ENCODE measurements around the gene ABCA1.
"Not testable (repeated sequence)": the region's sequence is repeated elsewhere in the genome, so short reads cannot be mapped to it uniquely, and the experiment has no call there.

The ABCA1 gene

DNA sequence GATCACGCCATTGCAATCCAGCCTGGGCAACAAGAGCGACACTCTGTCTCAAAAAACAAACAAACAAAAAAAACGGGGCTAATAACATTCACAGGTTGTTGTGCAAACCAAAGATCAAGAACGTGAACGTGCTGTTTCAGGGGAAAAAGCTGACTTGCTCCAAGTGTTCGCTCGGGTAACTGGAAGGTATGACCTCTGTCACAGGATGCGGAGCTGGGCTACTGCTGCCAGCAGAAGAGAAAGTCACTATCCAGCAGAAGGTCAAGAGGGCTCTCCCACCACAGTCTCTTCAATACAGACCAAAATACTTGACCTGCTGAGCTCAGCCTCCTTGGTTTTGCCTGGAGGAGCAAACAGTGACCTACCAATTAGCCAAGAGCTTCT lies 59.7 kb downstream of the ABCA1 start:
- DNase-seq = no peak

DNA sequence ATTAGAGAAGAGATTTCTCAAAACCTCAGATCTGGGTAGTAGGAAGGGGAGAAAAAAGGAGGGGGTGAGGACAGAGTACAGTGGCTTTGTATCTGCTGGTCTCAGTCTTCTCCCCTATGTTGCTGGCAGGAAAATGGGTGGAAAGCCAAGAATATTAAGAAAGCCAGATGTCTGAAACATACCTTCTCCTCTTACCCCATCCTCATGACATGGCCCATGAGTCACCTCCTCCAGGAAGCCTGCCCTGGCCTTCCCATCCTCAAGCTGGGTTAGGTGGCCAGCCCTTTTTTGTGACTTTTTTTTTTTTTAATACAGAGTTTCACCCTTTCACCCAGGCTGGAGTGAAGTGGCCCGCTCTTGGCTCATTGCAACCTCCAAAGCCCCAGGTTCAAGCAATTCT lies 61.8 kb downstream of the ABCA1 start:
- no peak for DNase-seq

DNA sequence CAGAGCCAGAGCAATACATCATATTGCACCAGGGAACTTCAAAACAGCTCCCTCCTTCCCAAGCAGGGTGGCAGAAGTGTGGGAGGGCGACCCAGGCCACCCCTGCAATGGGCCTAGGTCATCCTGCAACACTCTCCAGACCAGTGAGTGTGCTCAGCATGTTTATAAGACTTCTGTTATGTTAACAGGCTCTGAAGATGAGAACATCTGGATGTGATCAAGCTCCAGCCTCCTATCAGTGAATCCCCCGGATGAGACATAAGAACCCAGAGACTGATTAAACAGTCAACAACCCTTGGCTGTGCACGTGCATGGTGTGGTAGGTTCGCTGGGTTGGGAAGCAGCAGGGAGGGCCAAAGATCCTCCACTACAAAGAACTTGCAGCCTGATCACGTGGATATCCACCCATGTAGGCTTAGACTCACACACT lies 63.3 kb downstream of the ABCA1 start:
- DNase-seq = no peak

DNA sequence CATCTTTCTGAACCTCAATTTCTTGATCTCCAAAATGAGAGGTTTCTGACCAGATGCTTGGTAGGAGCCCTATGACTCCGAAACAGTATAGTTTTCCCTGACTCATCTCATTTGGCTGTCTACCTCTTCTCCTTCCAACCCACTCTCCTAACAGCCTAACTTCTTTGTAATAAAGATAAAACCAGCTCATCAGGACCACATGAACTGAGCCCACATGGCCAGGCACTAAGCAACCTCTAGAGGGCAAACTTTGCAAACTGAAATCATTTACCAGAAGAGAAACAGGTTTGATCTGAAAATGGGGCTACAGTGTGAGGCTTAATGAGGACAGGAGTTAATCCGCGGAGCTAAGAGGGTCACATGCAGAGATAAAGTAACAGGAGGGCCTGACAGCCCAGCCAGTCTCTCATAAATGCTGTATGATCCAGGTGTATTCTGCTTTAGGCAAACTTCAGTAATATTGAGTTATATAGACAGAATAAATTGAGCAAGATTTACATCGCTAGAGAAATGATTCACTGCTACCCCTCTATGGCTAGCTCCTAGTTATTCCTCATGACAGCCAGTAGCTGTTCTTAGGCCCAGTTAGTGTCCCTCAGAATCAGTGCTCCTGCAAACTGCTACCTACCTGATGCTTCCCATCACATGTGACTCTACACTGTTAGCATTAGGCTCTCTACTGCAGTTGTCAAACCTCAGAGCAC lies 64.6 kb downstream of the ABCA1 start:
- DNase-seq = peak; percentile 21

DNA sequence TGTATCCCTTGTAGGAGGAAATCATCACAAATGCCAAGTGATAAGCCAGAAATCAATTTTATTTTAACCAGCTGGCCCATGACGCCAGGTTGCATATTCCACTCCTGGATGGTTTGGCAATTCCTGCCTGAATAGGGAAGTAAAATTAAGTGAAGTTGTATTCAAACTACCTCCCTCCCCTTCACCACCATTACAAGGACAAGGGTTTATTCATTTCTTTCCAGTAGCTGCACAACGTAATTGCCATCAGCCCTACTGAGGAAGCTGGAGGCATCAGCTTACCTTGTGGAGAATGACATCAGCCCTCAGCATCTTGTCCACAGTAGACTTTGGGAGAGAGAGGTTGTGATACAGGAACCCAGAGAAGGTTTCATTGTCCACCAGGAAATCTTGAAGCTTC lies 66.6 kb downstream of the ABCA1 start:
- no peak for DNase-seq

DNA sequence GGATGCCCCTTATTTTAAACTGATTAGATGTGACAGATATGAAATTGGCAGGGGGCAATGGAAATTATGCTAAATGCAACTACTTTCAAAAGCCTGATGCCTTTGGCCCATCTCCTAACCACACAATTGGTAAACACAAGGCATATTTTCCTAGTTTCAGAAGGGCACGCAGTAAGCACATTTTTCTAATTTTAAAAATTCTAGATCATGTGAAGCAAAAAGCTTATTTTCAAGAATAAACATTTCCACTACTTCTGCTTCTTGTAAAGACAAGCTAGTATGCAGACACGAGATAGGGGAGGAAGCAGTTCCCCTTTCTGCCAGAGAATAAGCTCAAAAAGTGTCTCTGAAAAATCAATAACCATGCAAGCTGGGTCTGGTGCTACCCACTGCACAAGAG lies 67.7 kb downstream of the ABCA1 start:
- DNase-seq = no peak

DNA sequence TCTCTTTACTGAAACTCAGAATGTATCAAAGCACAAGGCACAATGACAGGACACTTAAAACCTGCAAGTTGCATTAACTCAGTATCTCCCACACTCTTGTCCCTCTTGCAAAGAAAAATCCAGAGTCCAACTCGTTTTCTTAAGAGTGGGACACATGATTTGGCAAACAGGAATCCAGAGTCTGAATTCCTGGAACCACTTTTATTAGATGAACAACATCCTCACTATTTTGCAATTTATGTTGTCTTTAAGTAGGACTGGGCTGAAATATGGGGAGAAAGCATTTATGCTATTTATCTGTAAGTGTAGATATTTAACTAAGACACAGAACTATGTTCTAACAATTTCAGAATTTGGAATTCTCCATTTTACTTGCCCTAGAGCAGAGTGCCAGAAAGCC lies 69.1 kb downstream of the ABCA1 start:
- DNase-seq = no peak

DNA sequence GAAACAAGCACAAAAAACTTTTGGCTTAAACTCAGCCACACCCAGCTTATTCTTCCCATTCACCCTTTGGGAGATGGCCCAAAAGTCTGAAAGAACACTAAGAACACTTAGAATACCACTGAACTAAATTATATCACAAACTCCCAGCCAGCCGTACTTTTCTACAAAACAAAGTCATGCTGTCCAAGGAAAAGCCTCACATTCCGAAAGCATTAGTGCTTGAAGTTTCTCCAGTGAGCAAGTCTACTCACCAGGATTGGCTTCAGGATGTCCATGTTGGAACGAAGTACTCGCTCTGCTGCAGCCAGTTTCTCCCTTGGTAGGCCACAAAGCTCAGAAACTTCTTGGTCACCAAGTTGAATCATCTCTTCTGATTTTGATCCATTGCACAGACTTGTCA lies 69.7 kb downstream of the ABCA1 start:
- no peak for DNase-seq

DNA sequence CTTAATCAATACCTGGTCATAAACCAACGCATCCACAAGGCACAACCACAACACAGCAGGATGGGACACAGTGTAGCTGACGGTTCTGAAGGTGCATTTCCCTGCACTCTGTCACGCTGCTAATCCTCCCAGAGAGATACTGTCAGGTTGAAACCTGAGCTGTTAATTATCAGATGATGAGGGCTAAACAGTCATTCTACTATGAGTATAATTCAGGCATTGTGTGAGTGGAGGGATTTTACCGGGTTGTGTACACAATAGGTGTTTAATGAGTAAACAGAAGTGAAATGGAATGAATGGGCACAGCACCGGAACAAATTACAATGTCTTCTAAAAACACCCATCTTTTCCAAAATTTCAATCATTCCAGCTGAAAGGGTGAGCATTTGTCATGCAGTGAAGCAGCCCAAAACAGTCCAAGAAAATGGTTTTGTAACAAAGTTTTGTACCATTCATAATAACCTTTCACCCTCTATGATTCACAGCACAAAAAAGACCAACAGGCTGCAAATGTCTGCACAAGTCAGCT lies 71.5 kb downstream of the ABCA1 start:
- DNase-seq = no peak

DNA sequence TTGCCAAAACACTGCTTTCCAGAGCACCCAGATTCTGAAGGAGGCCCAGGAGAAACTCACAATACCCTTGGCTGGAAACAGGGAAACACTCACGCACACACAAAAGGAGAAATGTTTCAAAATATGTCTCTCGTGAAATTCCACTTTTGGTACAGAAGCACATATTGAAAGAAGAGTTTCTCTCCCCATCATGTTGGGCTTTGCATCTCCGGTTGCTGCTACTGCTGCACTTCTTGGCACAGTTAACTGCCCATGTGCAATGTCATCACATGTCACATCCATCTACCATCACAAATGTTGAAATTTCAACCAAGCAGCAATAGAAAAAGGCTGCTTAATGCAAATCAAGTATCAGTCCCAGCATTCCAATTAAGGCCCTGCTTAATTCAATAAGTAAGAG lies 72.1 kb downstream of the ABCA1 start:
- no peak for DNase-seq

DNA sequence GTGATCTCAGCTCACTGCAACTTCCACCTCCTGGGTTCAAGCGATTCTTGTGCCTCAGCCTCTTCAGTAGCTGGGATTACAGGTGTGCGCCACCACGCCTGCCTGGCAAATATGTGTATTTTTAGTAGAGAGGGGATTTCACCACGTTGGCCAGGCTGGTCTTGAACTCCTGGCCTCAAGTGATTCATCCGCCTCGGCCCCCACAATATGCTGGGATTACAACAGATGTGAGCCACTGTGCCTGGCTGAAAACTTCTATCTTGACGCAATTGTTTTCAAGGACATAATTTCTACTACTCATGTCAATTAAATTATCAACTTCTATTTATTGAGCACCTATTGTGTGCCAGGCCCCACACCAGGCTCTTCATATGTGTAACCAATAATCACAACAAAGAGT lies 72.7 kb downstream of the ABCA1 start:
- DNase-seq = not testable (repeated sequence)

DNA sequence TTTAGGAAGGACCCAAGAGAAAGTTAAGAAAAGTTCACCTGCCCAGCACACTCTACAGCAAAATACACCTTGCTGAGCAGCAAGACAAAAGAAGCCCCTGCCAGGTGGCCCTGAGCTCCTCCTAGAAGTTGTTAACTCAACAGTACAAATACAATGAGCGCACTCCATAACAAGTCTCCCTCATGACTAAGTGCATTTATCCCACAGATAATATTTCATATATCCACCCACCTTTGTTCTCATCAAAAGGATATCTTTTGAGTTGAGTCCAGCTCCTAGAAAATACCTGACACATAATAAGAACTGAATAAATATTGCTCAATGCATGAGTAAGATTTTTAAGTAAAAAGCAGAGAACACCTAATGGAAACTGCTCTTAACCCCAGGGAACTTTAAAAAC lies 73.3 kb downstream of the ABCA1 start:
- DNase-seq = no peak

DNA sequence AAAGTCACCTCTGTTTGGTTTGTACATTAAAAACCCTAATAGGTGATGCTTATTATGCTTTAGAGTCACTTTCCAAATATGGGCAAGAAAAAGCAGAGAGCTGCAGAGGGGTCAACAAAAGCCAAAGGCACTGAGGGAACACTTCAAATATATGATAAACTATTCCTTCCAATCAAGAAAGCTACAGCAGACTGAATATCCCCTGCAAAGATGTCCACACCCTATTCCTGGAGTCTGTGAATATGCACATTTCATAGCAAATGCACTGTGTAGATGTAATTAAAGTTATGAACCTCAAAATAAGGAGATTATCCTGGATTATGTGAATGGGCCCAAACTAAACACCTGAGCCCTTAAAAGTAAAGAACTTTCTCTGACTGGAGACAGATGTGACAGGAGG lies 74.3 kb downstream of the ABCA1 start:
- no peak for DNase-seq

DNA sequence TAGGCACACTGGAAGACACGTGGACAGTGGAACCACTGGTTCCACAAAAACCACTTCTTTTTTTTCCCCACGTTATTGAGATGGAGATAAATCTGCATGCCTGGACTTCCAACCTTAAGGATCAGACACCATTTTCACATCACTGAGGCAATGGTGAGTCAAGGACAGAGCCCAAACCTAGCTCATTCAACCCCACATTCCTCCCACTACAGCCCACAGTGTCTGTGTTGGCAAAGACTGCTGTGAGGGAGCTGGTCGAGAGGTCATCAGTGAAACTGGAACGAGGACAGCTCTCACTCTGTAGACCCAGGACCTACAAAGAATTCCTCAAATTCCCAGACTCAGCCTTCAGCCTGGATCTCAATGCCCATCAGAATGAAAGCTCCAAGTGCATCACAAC lies 74.8 kb downstream of the ABCA1 start:
- DNase-seq = no peak

DNA sequence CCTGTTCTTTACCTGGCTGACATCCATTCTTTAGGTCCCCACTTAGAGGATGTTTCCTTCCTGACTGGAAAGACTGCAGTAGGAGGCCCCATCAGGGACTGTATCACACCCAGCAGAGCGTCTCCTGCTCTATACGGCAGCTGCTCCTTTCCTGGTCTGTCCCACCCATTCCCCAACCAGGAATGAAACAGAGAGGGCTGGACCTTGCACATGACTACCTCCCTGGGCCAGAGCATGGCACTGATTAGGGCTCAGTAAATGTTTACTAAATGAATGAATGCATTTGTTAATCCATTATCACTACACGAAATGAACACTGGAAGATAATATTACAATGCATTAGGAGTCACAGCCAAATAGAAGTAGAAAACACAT lies 76.4 kb downstream of the ABCA1 start:
- no peak for DNase-seq

DNA sequence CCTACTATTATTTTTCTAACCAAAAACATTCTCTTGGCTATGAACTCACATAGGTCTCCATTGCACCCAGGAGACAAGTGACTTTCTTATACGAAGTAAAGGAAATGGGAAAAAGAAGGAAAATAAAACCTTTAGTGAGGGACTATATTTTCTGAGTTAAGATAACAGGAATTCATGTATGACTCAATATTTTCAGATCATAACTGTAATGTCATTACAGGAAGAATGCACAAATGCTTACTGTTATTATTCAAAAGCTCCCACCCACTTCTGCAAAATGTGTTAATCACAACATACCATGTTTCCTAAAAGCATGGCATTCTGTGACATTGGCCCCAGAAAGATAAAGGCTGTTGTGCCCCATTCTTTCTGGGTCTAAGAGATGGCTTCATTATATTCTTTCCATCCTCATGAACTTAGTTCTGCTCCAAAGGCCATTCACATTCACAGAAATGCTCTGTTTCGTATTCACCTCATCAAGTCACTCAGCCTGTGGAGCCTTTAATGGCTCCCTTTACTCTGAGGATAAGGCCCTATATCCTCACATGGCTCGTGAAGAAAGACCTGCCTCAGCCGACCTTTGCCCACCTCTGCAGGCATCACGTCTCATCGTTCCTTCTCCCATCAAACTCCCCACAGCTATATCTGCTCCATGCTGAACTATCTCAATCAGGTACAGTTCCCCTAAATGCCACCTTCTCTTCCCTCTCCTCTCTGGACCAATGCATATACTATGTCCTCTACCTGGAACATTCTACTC lies 77.0 kb downstream of the ABCA1 start:
- DNase-seq = no peak

DNA sequence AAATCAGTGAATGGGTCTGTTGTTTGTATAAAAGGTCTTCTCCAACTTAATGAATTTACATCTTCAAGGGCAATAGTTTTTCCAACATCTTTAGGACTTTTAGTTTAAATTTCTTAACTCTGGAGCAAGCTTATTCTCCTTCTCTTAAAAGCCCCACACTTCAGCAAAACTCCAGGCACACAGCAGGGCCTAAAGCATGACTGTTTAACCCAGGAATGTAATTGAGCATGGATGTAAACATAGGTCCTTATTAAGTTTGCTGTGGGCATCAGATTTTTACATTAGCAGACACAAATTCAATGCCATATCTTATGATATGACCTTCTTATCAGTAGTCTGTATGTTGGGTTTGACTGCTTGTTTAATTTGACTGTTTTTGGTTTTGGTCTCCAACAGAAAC lies 78.9 kb downstream of the ABCA1 start:
- no peak for DNase-seq

DNA sequence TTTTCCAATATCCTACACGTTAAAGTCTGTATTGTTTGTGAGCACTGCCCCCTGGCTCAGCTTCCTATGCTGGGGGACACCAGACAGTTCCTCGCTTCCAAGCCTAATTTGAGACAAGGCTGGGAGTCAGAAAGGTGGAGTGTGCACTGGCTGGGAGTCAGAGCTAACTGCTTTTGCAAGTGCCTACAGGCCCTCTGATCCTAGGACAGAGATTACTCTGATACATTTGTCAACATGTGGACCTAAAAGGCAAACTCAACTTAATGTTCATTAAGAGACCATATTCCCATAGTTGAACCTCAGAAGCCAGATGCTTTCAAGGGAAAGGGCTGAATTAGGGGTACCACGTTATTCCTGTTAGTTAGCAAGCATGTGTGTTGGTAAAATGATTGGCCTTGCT lies 83.2 kb downstream of the ABCA1 start:
- DNase-seq = no peak

DNA sequence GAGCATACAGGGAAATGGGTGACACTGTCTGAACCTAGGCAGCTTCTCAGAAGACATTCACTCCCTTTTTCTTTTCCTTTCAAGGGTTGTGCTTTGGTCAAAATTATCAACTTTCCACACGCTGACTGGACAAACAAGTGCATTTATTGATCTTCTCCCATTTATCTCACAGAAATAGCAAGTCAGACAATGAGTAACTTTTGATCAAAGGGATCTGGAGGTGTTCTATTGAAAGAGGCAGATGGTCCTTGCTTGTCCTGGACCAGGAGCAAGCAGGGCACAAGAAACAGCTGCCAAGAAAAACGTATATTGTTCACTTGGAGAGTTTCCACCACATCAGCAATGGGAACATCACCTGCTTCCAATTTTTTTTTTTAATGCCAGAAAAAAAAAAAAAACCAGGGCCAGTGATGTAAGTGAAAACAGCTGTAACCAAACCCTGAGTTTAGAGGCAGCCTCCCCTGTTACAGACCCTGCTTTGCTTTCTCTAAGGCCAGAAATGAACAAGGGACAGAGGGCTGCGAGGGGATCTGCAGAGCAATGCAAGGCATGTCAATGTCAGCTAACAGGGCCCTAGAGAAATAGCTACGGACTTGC lies 84.2 kb downstream of the ABCA1 start:
- DNase-seq = no peak

DNA sequence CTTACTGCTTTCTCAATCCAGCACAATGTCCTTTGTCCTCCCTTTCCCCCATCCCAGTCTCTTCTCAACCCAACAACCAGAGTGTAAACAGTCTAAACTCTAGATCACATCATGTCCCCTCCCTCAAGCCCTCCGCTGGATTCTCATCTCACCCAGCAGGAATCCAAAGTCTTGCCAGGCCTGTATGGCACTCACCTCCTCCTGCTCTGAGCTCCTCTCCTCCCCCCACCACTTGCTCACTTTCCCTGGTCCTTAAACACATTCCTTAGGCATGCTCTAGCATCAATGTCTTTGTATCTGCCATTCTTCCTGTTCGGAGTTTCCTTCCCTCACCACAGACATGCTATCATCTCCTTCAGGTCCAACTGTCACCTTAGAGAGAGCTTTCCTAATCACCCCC lies 85.3 kb downstream of the ABCA1 start:
- DNase-seq = no peak

DNA sequence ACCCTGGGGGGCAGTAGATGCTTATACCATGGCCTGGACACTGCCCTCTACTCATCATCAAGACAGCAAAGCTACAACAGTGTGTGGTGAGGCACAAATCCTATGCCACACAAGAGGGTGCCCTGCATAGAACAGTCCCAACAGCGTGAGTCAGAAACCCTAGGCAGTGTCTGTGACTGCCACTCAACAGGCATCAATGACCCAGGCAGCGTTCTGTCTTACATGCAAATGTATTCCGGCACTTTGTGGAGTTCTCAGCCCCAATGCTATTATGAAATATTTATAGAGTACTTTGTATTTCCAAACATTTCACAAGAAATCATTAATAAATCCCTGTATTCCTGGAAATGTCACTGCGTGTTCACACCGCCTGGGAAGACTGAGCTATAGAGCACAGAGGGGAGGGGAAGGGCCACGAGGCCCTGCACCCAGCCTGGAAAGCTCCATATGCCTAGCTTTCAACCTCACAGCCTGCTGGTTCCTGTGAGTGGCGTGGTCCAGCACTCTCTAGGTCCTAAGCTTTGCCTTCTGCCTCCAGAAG lies 86.3 kb downstream of the ABCA1 start:
- no peak for DNase-seq

DNA sequence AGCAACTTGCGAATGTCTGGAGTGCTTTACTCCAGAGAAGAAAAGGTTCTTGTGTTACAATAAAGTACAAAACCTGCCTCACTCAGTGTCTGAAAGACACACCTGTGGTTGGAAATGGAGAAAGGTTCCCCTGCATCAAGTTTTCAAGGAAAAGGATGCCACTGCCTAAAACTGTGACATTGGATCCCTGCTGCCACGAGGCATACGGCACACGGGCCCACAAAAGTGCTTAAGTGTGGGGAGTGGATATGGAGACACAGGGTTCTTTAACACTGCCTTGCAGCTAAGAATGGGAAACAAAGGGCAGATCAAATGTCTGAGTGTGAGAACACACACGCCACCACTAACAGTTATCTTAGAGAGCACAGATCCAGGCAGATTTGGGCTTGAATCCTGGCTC lies 89.0 kb downstream of the ABCA1 start:
- no peak for DNase-seq

DNA sequence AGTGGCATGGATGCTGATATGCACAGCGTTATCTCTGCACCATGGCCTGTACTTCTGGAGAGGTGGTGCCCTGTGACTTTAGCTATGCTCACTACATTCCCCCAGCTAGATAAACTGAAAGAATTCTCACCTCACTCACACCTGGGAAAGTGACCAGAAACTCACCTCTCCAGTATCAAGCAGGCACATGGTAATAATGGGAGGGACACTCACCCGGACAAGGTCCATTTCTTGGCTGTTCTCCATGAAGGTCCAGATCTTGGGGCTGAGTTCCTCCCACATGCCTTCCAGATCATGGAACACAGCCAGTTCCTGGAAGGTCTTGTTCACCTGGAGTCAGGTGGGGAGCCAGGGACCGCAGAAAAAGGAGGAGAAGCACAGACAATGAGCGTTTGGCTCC lies 91.2 kb downstream of the ABCA1 start:
- no peak for DNase-seq

DNA sequence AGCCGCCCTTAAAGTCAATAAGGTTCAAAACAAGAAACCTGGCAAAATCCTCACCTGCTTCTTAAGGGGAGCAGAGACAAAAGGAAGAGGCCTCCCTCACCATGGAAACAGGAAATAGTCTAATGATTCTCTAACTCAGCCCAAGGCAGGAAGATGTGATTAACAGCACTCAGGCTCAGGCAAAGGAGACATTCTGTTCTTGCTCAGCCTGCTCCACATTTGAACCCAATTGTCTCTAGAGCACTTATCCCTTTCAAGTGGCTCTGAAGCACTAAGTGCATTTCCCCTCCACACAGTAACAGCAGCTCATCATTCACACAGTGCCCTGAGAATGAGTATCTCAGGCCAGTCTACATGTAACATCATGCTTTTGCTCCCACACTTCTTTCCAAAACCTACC lies 91.7 kb downstream of the ABCA1 start:
- no peak for DNase-seq

Data from SHP77 treated with DMSO at 0.1 percent for 48 hours (cell line).